Ovary (tissue), 9 donors: ENCODE results near the gene CDK10. TPM values are rescaled to one million over a fixed set of nuclear protein-coding genes. Genes with fewer than 3 reads are reported as not detected.

Experiments
- DNase-seq, 5 donors: peaks; one replicate each; pipeline ENCODE4 v3.0.0-alpha.2; 2019 to 2020
- H3K27ac ChIP-seq, 2 donors: fragments of 200-600 bp; one replicate each; pipeline versions ENCODE4 v1.5.1 to v1.8.0; 2019 to 2022
- H3K27me3 ChIP-seq: fragments of 200-600 bp; one replicate; pipeline ENCODE4 v1.8.0; 2022
- H3K36me3 ChIP-seq: fragments of 200-600 bp; sonication (generic); one replicate; pipeline ENCODE4 v1.5.1; 2019
- H3K4me1 ChIP-seq: one replicate; pipeline ENCODE4 v1.8.1; 2013; ENCODE audit warnings: mild to moderate bottlenecking, moderate library complexity; ENCODE audit not compliant: insufficient read depth
- H3K4me3 ChIP-seq: fragments of 200-600 bp; sonication (generic); one replicate; pipeline ENCODE4 v1.5.1; 2017
- H3K9me3 ChIP-seq, 2 donors: fragments of 200-600 bp in 1 of 2; sonication (generic) in 1 of 2; one replicate each; pipeline versions ENCODE4 v1.5.1 to v1.8.1; 2013 to 2019; ENCODE audit warnings: mild to moderate bottlenecking in 1 of 2, moderate library complexity in 1 of 2
- CTCF ChIP-seq, 3 donors: fragments of 450-650 bp in 2 of 3; fragments of 200-600 bp in 1 of 3; IDR thresholded peaks; one replicate each; pipeline versions ENCODE4 v1.5.1 to v1.8.0; 2016 to 2022; ENCODE audit warnings: antibody characterized with exemption in 3 of 3, mild to moderate bottlenecking in 1 of 3
- EP300 ChIP-seq: sonication (generic); formaldehyde crosslinking; IDR thresholded peaks from one replicate; pipeline ENCODE4 v1.6.1; 2017; ENCODE audit warnings: antibody characterized with exemption
- POLR2A ChIP-seq: fragments of 450-650 bp; IDR thresholded peaks from one replicate; pipeline ENCODE4 v1.6.1; 2017; ENCODE audit warnings: antibody characterized with exemption, mild to moderate bottlenecking, moderate library complexity
- WGBS, 3 donors: extraction: QIAGEN DNeasy Blood & Tissue Kit in 1 of 3; methylation state at CpG; one replicate each; pipeline versions ENCODE4 v1.1.5 to v1.1.7; 2013 to 2017; 5-methylcytosine and 5-hydroxymethylcytosine counted together
- intact Hi-C, 4 donors: fragments of 100-400 bp; cut with DNase I; formaldehyde crosslinking; loops; one replicate each; pipeline versions ENCODE4 v1.11.0 to v1.15.1; 2022 to 2023
- polyA plus RNA-seq, 2 donors: library from polyadenylated mRNA; stranded (reverse); fragments of 200-250 nt in 1 of 2; fragments of 350-450 nt in 1 of 2; fragmentation: Illumina TruSeq in 1 of 2; extraction: RNeasy Lipid Tissue Mini Kit (QIAGEN cat#74804) in 1 of 2; gene quantifications; one replicate each; pipeline ENCODE4 v1.2.3, GENCODE V29; 2013 to 2014
- total RNA-seq, 7 donors: library from RNA; depleted of rRNA in 2 of 7; stranded (reverse); fragments of >200 nt in 2 of 7; fragmentation: NEBNext Ultra II Directional in 3 of 7; extraction: Animal tissue kit (Norgen Biotek cat#: 25700) in 3 of 7; gene quantifications; one replicate each; pipeline versions ENCODE4 v1.1.0 to v1.2.4, GENCODE V29; 2016 to 2023
- donor health status: DM: no; HTN: no; CAD: no; lungs with moderate emphysema.
- donor health status: DM: no; HTN: no; CAD: no.
- donor health status: Bipolar disorder and iron deficiency.
- donor health status: DM: yes; HTN: yes; CAD: no.
- donor health status: DM: no; HTN: no; CAD: no.
- donor health status: DM: yes; HTN: yes; CAD: no.

Gene CDK10
- total and polyA plus RNA-seq, 9 donors, result 16.9 to 62.1 (median 51.9) TPM

GRCh38 chr16:89720551-89720812, 34.0 kb downstream of the CDK10 start:
- DNase-seq, result peak in 4 of 5 donors; percentile 51 to 76 (median 64)
- Histone ChIP-seq H3K9me3 (no peaks in the 10 kb centered on the region), H3K27me3 (no peaks in the 10 kb centered on the region), H3K4me1 (peaks cover 11% of the 10 kb centered on the region), H3K4me3 (peak overlapping the region; percentile 94), H3K36me3 (no peaks in the 10 kb centered on the region), H3K27ac (peak overlapping the region; percentile 26 to 95)
- intact Hi-C loops, result no loop called here
- 0 to 1% (median 0%) methylated on average over 14 to 29 of the region's 29 CpGs for WGBS, 3 donors
- TF ChIP-seq EP300, result no peak
- TF ChIP-seq POLR2A, result no peak
- no peak for TF ChIP-seq CTCF (IDR thresholded peaks at IDR 0.05)

- peak within 1 kb of the TSS; percentile 94 for H3K4me3 ChIP-seq
- H3K4me1 ChIP-seq, result peaks cover 11% of the 10 kb centered on the region
- H3K36me3 ChIP-seq, result no peaks in the 10 kb centered on the region
- peak; percentile 76 to 87 (median 85) for DNase-seq
- intact Hi-C loops, result no loop called here
- no peaks in the 10 kb centered on the region for H3K9me3 ChIP-seq
- H3K27ac ChIP-seq, result peak within 1 kb of the TSS; percentile 26 to 95
- 0% methylated on average over 11 to 103 of the region's 103 CpGs for WGBS, 3 donors
- H3K27me3 ChIP-seq, result no peaks in the 10 kb centered on the region
- TF ChIP-seq CTCF (IDR thresholded peaks at IDR 0.05), result no peak
Observed at GRCh38 chr16:89720813-89721545, 34.5 kb downstream of the CDK10 start, which contains the start of the genes VPS9D1 and ZNF276. TSS of gene VPS9D1 (minus strand) at chr16:89720898. CDS start at chr16:89720861, 37 bp downstream. TSS of gene ZNF276 (plus strand) at chr16:89721537. CDS start at chr16:89721641, 104 bp downstream.

GRCh38 chr16:89721546-89722391, 35.3 kb downstream of the CDK10 start:
- Histone ChIP-seq H3K27ac (peak overlapping the region; percentile 26 to 95), H3K4me1 (peaks cover 11% of the 10 kb centered on the region), H3K9me3 (no peaks in the 10 kb centered on the region), H3K4me3 (peak overlapping the region; percentile 94), H3K36me3 (no peaks in the 10 kb centered on the region), H3K27me3 (no peaks in the 10 kb centered on the region)
- DNase-seq, result peak in 2 of 5 donors; percentile 23 to 61
- TF ChIP-seq EP300, result no peak
- 0 to 2% (median 1%) methylated on average over 52 to 112 of the region's 112 CpGs for WGBS, 3 donors
- intact Hi-C loops, result no loop called here

GRCh38 chr16:89722392-89723278, 36.1 kb downstream of the CDK10 start:
- peak in 3 of 5 donors; percentile 24 to 68 (median 24) for DNase-seq
- WGBS, 3 donors, result 36 to 42% (median 40%) methylated on average over 53 to 56 of the region's 56 CpGs
- Histone ChIP-seq H3K4me1 (peaks cover 11% of the 10 kb centered on the region), H3K36me3 (no peaks in the 10 kb centered on the region), H3K4me3 (peak overlapping the region; percentile 94), H3K27me3 (no peaks in the 10 kb centered on the region), H3K9me3 (no peaks in the 10 kb centered on the region), H3K27ac (peak overlapping the region in 1 of 2 donors; percentile 95)
- intact Hi-C loops, result no loop called here
- TF ChIP-seq EP300 (no peak), POLR2A (no peak), CTCF (IDR thresholded peaks at IDR 0.05) (no peak)
